Measurements from ENCODE around the gene SDK2.

DNA sequence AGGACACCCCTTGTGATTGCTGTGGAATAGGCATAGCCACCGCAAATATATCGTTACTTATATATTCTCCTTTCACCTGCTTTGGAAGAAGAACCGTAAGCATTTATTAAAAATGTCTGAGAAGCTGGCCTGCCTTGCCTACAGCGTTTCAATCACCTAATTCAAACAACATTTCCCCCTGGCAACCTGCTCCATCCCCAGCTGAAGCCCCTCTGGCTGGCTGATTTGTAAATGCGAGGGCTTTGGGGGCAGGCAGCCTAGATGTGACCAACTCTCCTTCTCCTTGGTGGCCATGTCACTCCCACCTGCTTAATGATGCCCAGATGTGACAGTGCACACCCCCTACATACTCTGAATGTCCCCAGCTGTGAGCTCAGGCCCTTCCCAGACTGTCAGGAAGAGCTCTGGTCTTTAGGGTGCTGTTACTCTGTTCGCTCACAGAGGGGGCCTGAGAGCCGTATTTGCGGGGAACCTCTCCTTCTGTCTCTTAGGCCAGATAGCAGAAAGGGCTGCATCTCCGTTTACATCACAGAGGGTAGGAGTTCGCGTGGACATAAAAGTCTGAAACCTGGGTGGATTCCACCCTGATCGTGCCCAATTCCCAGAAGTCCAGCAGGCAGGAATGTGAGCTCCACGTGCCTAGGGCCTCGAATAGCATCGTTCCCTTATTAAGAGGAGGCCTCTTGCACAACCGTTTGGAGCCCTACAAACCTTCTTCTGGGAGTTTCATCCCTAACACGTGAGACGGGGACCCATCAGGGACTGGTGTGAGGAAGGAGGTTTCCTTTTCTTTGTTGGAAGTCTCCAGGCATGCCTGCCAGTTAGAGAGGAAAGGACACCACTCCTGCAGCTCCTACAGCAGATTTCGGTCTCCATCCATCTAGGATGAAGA lies 2.4 kb upstream of the SDK2 start:
- TF ChIP-seq CHD2 (IDR thresholded peaks at IDR 0.05; ENCODE audit: low read length, partially characterized antibody): no peak
- no peak for TF ChIP-seq POLR2A (IDR thresholded peaks at IDR 0.05; ENCODE audit: low read length)
- TF ChIP-seq, protein P1, sequence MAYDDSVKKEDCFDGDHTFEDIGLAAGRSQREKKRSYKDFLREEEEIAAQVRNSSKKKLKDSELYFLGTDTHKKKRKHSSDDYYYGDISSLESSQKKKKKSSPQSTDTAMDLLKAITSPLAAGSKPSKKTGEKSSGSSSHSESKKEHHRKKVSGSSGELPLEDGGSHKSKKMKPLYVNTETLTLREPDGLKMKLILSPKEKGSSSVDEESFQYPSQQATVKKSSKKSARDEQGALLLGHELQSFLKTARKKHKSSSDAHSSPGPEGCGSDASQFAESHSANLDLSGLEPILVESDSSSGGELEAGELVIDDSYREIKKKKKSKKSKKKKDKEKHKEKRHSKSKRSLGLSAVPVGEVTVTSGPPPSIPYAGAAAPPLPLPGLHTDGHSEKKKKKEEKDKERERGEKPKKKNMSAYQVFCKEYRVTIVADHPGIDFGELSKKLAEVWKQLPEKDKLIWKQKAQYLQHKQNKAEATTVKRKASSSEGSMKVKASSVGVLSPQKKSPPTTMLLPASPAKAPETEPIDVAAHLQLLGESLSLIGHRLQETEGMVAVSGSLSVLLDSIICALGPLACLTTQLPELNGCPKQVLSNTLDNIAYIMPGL (CRISPR knock-in tag; IDR thresholded peaks at IDR 0.05; ENCODE audit: borderline replicate concordance): no peak
- TF ChIP-seq, protein P2, sequence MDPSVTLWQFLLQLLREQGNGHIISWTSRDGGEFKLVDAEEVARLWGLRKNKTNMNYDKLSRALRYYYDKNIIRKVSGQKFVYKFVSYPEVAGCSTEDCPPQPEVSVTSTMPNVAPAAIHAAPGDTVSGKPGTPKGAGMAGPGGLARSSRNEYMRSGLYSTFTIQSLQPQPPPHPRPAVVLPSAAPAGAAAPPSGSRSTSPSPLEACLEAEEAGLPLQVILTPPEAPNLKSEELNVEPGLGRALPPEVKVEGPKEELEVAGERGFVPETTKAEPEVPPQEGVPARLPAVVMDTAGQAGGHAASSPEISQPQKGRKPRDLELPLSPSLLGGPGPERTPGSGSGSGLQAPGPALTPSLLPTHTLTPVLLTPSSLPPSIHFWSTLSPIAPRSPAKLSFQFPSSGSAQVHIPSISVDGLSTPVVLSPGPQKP (IDR thresholded peaks at IDR 0.05; ENCODE audit: low read depth, low read length): no peak
- no peak for TF ChIP-seq MAZ (IDR thresholded peaks at IDR 0.05; ENCODE audit: borderline replicate concordance, low read depth, low read length)

Measured in A549 (cell line).